ENCODE results near the gene ERICH6B.

GRCh38 chr13:45542878-45543277, 72.7 kb downstream of the ERICH6B start:
- TF ChIP-seq CTCF (IDR thresholded peaks at IDR 0.05), result no peak
- no peak for TF ChIP-seq POLR2A (IDR thresholded peaks at IDR 0.05)
- TF ChIP-seq EP300 (IDR thresholded peaks at IDR 0.05), result no peak

Measured in stomach (tissue), 4 donors.